B cell (primary cell): ENCODE measurements around the gene ERBB4. TPM values are rescaled to one million over a fixed set of nuclear protein-coding genes. Genes with fewer than 3 reads are reported as not detected.

Experiments
- ATAC-seq: fragments of 200-7000 bp; cut with Tn5 transposase; one replicate; pipeline ENCODE4 v1.10.0; 2021; ENCODE audit warnings: low read depth, mild to moderate bottlenecking, moderate number of reproducible peaks, moderate library complexity
- CTCF ChIA-PET: fragments of 350-600 bp; sonication (Branson Sonifier 250); formaldehyde crosslinking; loops from one replicate; lab custom pipeline; 2021; ENCODE audit warnings: antibody characterized with exemption, inconsistent platforms; lab: Charles Lee
- POLR2A ChIA-PET: fragments of 350-600 bp; sonication (Branson Sonifier 250); formaldehyde crosslinking; loops from one replicate; lab custom pipeline; 2021; ENCODE audit warnings: antibody characterized with exemption; lab: Charles Lee
- DNase-seq: peaks from one replicate; pipeline ENCODE4 v3.0.0; 2013
- H2AFZ ChIP-seq: 2 replicates; pipeline ENCODE4 v1.6.1; 2012; ENCODE audit warnings: mild to moderate bottlenecking, low read depth, low read length; ENCODE audit not compliant: insufficient read depth, poor library complexity, severe bottlenecking
- H3K27ac ChIP-seq, 2 donors: 1 replicate in 1 of 2; 2 replicates in 1 of 2; pipeline ENCODE4 v1.5.1; 2012 to 2013; ENCODE audit warnings: low read length in 2 of 2, mild to moderate bottlenecking in 2 of 2, moderate library complexity in 1 of 2
- H3K27me3 ChIP-seq, 4 experiments: fragments of 200-600 bp in 1 of 4; sonication (generic) in 1 of 4; replicated peaks in 1 of 4; 1 replicate in 2 of 4; 2 replicates in 2 of 4; pipeline versions ENCODE4 v1.6.1 to v1.7.0; 2013 to 2016; ENCODE audit warnings: low read length in 3 of 4, mild to moderate bottlenecking in 2 of 4, mixed read lengths in 1 of 4, moderate library complexity in 1 of 4; ENCODE audit not compliant: insufficient read depth in 4 of 4, control insufficient read depth in 3 of 4; ENCODE audit errors: control extremely low read depth in 1 of 4
- H3K36me3 ChIP-seq, 2 experiments: replicated peaks in 1 of 2; 1 replicate in 1 of 2; 2 replicates in 1 of 2; pipeline versions ENCODE4 v1.6.1 to v1.7.1; 2013; ENCODE audit warnings: low read length in 1 of 2; ENCODE audit not compliant: insufficient read depth in 2 of 2, control insufficient read depth in 1 of 2; ENCODE audit errors: control extremely low read depth in 1 of 2, extremely low read depth in 1 of 2
- H3K4me1 ChIP-seq, 2 donors: fragments of 200-600 bp in 1 of 2; sonication (generic) in 1 of 2; 1 replicate in 1 of 2; 2 replicates in 1 of 2; pipeline versions ENCODE4 v1.5.1 to v1.6.1; 2013 to 2017; ENCODE audit warnings: low read length in 2 of 2; ENCODE audit not compliant: control insufficient read depth in 2 of 2, insufficient read depth in 2 of 2
- H3K4me2 ChIP-seq: replicated peaks from 2 replicates; pipeline ENCODE3; 2012; ENCODE audit warnings: mild to moderate bottlenecking, low read depth, low read length; ENCODE audit not compliant: poor library complexity, severe bottlenecking
- H3K4me3 ChIP-seq, 5 experiments: fragments of 200-600 bp in 1 of 5; sonication (generic) in 1 of 5; 1 replicate in 3 of 5; 2 replicates in 2 of 5; pipeline versions ENCODE4 v1.5.1 to v1.7.0; 2011 to 2016; ENCODE audit warnings: low read length in 4 of 5, mild to moderate bottlenecking in 4 of 5, low read depth in 2 of 5, control low read depth in 1 of 5, moderate library complexity in 1 of 5; ENCODE audit not compliant: insufficient read depth in 1 of 5; ENCODE audit errors: control extremely low read depth in 1 of 5, extremely low read depth in 1 of 5
- H3K79me2 ChIP-seq: fragments of 200-600 bp; sonication (generic); one replicate; pipeline ENCODE4 v1.6.0; 2016; ENCODE audit warnings: low read length; ENCODE audit not compliant: control insufficient read depth, insufficient read depth
- H3K9ac ChIP-seq: fragments of 200-600 bp; sonication (generic); 2 replicates; pipeline ENCODE4 v1.6.1; 2017; ENCODE audit warnings: mild to moderate bottlenecking, low read length, moderate library complexity
- H3K9me3 ChIP-seq, 3 donors: one replicate each; pipeline versions ENCODE4 v1.6.1 to v1.7.1; 2013; ENCODE audit warnings: low read length in 2 of 3; ENCODE audit not compliant: control insufficient read depth in 2 of 3, insufficient read depth in 1 of 3; ENCODE audit errors: control extremely low read depth in 1 of 3
- H4K20me1 ChIP-seq: 2 replicates; pipeline ENCODE4 v1.6.0; 2012; ENCODE audit warnings: mild to moderate bottlenecking, low read length; ENCODE audit not compliant: insufficient read depth, control insufficient read depth, poor library complexity, severe bottlenecking
- H3K27ac Mint-ChIP-seq: one replicate; pipeline ENCODE4 v1.8.0; 2021; ENCODE audit warnings: mixed read lengths
- H3K27me3 Mint-ChIP-seq: one replicate; pipeline ENCODE4 v1.8.0; 2021; ENCODE audit warnings: mixed read lengths
- H3K4me1 Mint-ChIP-seq: one replicate; pipeline ENCODE4 v1.8.0; 2021; ENCODE audit warnings: mixed read lengths
- H3K4me3 Mint-ChIP-seq: one replicate; pipeline ENCODE4 v1.8.0; 2021; ENCODE audit warnings: mixed read lengths
- H3K9me3 Mint-ChIP-seq: one replicate; pipeline ENCODE4 v1.8.0; 2022; ENCODE audit warnings: mixed read lengths; ENCODE audit not compliant: insufficient read depth
- EZH2 ChIP-seq: IDR thresholded peaks from 2 replicates; pipeline ENCODE4 v1.6.1; 2012; ENCODE audit warnings: borderline replicate concordance, low read depth, mild to moderate bottlenecking, moderate library complexity, low read length; ENCODE audit not compliant: insufficient read depth, poor library complexity, severe bottlenecking
- WGBS: methylation state at CpG from one replicate; pipeline ENCODE4 v1.1.5; 2013; ENCODE audit warnings: missing lambda C conversion rate; ENCODE audit not compliant: insufficient coverage; 5-methylcytosine and 5-hydroxymethylcytosine counted together
- intact Hi-C: fragments of 100-400 bp; cut with micrococcal nuclease; formaldehyde crosslinking; loops from one replicate; pipeline ENCODE4 v1.10.0; 2022
- polyA plus RNA-seq: library from polyadenylated mRNA; depleted of rRNA; stranded (reverse); fragments of >200 nt; gene quantifications from 2 replicates; pipeline ENCODE4 v1.2.3, GENCODE V29; 2012
- total RNA-seq, 2 donors: library from RNA; stranded (reverse); fragments of 120-200 nt in 1 of 2; gene quantifications; 1 replicate in 1 of 2; 2 replicates in 1 of 2; pipeline versions ENCODE4 v1.2.3 to v1.2.4, GENCODE V29; 2013 to 2022
- TF ChIP-seq, protein P1 (sequence below): fragments of 200-600 bp; IDR thresholded peaks from one replicate; pipeline ENCODE4 v1.8.0; 2022; ENCODE audit warnings: antibody characterized with exemption, mild to moderate bottlenecking

The ERBB4 gene
- total and polyA plus RNA-seq, 2 donors (not counting 1 experiment from before 2014, with no cell fraction given): not detected

DNA sequence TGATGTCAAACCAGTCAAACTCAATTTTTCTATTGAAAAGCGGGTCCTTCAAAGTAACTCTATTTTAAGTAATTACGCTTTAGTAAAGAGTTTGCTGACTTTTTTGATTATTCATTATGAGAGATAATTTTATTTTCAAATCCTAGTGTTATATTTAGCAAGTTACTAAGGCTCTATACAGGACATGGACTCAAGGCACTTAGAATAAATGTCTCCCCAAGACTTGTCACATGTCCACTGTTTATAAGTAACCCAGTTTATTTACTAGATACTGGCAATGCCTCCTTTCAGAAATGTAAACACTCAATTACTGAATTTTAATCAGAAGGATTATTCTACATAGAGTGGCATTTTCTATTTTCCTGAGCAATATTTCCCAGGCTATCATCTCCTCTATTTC is 638.1 kb downstream of the ERBB4 start:
- no peak overlapping the region for H3K4me2 ChIP-seq
- H3K4me1 ChIP-seq: no peaks in the 10 kb centered on the region
- no peak overlapping the region for H3K27ac Mint-ChIP-seq
- H3K4me3 ChIP-seq: no peak overlapping the region
- H3K27me3 ChIP-seq: no peaks in the 10 kb centered on the region
- intact Hi-C loops: no loop called here
- no peak overlapping the region for H2AFZ ChIP-seq
- WGBS: no CpG with 5 or more reads among the region's 2 CpGs
- TF ChIP-seq, protein P1, sequence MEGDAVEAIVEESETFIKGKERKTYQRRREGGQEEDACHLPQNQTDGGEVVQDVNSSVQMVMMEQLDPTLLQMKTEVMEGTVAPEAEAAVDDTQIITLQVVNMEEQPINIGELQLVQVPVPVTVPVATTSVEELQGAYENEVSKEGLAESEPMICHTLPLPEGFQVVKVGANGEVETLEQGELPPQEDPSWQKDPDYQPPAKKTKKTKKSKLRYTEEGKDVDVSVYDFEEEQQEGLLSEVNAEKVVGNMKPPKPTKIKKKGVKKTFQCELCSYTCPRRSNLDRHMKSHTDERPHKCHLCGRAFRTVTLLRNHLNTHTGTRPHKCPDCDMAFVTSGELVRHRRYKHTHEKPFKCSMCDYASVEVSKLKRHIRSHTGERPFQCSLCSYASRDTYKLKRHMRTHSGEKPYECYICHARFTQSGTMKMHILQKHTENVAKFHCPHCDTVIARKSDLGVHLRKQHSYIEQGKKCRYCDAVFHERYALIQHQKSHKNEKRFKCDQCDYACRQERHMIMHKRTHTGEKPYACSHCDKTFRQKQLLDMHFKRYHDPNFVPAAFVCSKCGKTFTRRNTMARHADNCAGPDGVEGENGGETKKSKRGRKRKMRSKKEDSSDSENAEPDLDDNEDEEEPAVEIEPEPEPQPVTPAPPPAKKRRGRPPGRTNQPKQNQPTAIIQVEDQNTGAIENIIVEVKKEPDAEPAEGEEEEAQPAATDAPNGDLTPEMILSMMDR: no peak
- TF ChIP-seq EZH2: no peak
- DNase-seq (no peak), ATAC-seq (no peak)
- ChIA-PET POLR2A (no interaction called here), CTCF (no interaction called here)
- no peak overlapping the region for H3K9ac ChIP-seq
- H4K20me1 ChIP-seq: no peaks in the 10 kb centered on the region
- no peaks in the 10 kb centered on the region for H3K36me3 ChIP-seq
- no peak overlapping the region for H3K27ac ChIP-seq
- H3K9me3 ChIP-seq: no peaks in the 10 kb centered on the region
- H3K9me3 Mint-ChIP-seq: no peaks in the 10 kb centered on the region
- H3K4me3 Mint-ChIP-seq: no peak overlapping the region
- no peaks in the 10 kb centered on the region for H3K79me2 ChIP-seq
- H3K27me3 Mint-ChIP-seq: no peaks in the 10 kb centered on the region
- no peaks in the 10 kb centered on the region for H3K4me1 Mint-ChIP-seq

- H2AFZ ChIP-seq: no peak overlapping the region
- H3K4me2 ChIP-seq: no peak overlapping the region
- ChIA-PET POLR2A (no interaction called here), CTCF (no interaction called here)
- ATAC-seq (no peak), DNase-seq (no peak)
- no peaks in the 10 kb centered on the region for H3K9me3 ChIP-seq
- no peaks in the 10 kb centered on the region for H3K36me3 ChIP-seq
- no peak overlapping the region for H3K4me3 ChIP-seq
- H3K4me1 ChIP-seq: no peaks in the 10 kb centered on the region
- Mint-ChIP-seq H3K4me1 (no peaks in the 10 kb centered on the region), H3K27ac (no peak overlapping the region), H3K27me3 (no peaks in the 10 kb centered on the region), H3K9me3 (no peaks in the 10 kb centered on the region), H3K4me3 (no peak overlapping the region)
- H4K20me1 ChIP-seq: no peaks in the 10 kb centered on the region
- no peaks in the 10 kb centered on the region for H3K27me3 ChIP-seq
- H3K27ac ChIP-seq: no peak overlapping the region
- no peaks in the 10 kb centered on the region for H3K79me2 ChIP-seq
- intact Hi-C loops: no loop called here
- WGBS: 71% methylated on average over 3 of the region's 5 CpGs
- TF ChIP-seq EZH2: no peak
- TF ChIP-seq, protein P1: no peak
- no peak overlapping the region for H3K9ac ChIP-seq
Observed at GRCh38 chr2:211900000-211900399, 638.6 kb downstream of the ERBB4 start.
